Gastroesophageal sphincter (tissue), 3 donors: ENCODE measurements around the gene CEP43.

Experiments
- CTCF ChIP-seq, 4 experiments: fragments of 200-600 bp in 2 of 4; fragments of 450-650 bp in 2 of 4; sonication (generic) in 1 of 4; IDR thresholded peaks; one replicate each; pipeline ENCODE4 v1.5.1; 2017 to 2019; ENCODE audit warnings: antibody characterized with exemption in 4 of 4, mild to moderate bottlenecking in 2 of 4, moderate library complexity in 2 of 4
- EP300 ChIP-seq: sonication (generic); formaldehyde crosslinking; IDR thresholded peaks from one replicate; pipeline ENCODE4 v1.6.1; 2017; ENCODE audit warnings: antibody characterized with exemption, mild to moderate bottlenecking
- POLR2A ChIP-seq, 2 donors: fragments of 450-650 bp; IDR thresholded peaks; one replicate each; pipeline ENCODE4 v1.6.1; 2017; ENCODE audit warnings: antibody characterized with exemption in 2 of 2, mild to moderate bottlenecking in 2 of 2, moderate library complexity in 1 of 2
- POLR2AphosphoS5 ChIP-seq: sonication (generic); formaldehyde crosslinking; IDR thresholded peaks from one replicate; pipeline ENCODE4 v1.6.1; 2017; ENCODE audit warnings: antibody characterized with exemption

DNA sequence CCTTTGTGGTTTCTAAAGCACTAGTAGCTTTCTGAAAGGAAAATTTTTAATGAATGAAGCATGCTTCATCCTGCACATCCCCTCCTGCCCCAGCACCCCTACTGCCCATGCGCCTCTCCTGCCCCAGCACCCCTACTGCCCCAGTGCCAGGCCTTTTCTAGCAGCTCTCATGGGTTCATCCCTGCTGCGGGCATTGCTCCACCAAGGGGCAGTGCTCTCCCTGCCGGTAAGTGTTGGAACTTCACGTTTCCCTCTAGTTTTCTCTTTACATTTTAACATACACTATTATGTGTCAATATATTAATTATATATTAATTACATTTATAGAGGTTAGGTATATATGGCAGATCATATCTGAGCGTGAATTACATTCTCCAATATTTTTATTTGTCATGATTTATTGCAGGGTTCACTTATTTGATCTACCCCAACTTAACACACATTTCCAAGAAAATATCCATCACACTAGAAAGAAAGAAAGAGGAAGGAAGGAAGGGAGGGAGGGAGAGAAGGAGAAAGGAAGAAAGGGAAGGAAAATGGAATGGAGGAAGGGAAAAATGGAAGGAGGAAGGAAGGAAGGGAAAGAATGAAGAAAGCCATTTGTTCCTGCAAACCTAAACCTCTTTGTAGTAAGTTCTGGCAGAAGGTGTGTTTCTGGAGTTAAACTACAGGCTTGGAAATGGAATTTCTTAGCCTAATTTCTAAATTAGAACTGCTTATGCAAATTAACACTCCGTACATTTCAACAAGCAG, 46.8 kb downstream of the CEP43 start:
- TF ChIP-seq CTCF (IDR thresholded peaks at IDR 0.05) (no peak), POLR2AphosphoS5 (no peak), POLR2A (IDR thresholded peaks at IDR 0.05) (no peak), EP300 (no peak)
